Cerebellar cortex (tissue), 1 donor: ENCODE results near the gene ZNF519.

Experiments used
- DNase-seq: peaks from one replicate; pipeline ENCODE4 v3.0.0-alpha.2; 2015; ENCODE audit warnings: low spot score

Gene ZNF519

GRCh38 chr18:14098428-14098827 is 33.8 kb downstream of the ZNF519 start:
- no peak for DNase-seq

GRCh38 chr18:14097761-14098160 is 34.5 kb downstream of the ZNF519 start:
- no peak for DNase-seq

GRCh38 chr18:14093307-14093915 is 38.8 kb downstream of the ZNF519 start:
- DNase-seq = no peak

GRCh38 chr18:14092625-14093306 is 39.5 kb downstream of the ZNF519 start:
- no peak for DNase-seq

- DNase-seq = no peak
These were observed 42.5 kb downstream of the ZNF519 start for GRCh38 chr18:14089781-14090180.

GRCh38 chr18:14089191-14089590 is 43.0 kb downstream of the ZNF519 start:
- no peak for DNase-seq

GRCh38 chr18:14086458-14087231 is 45.6 kb downstream of the ZNF519 start:
- peak; percentile 67 for DNase-seq

- DNase-seq = no peak
These were observed 46.3 kb downstream of the ZNF519 start for GRCh38 chr18:14085770-14086457.

- DNase-seq = no peak
These were observed 57.0 kb downstream of the ZNF519 start for GRCh38 chr18:14075196-14075595.

- no peak for DNase-seq
These were observed 58.0 kb downstream of the ZNF519 start for GRCh38 chr18:14074187-14074586.

GRCh38 chr18:14053661-14054060 is 78.6 kb downstream of the ZNF519 start:
- DNase-seq = no peak
